Lower leg skin (tissue), 4 donors: Measurements from ENCODE around the gene TRPM2. TPM values are rescaled to one million over a fixed set of nuclear protein-coding genes. Genes with fewer than 3 reads are reported as not detected.
A peak's percentile ranks its signal among the peaks of the same experiment; 100 is the strongest.
"Not testable (repeated sequence)": the region's sequence is repeated elsewhere in the genome, so short reads cannot be mapped to it uniquely, and the experiment has no call there.

Experiments used
- DNase-seq, 2 donors: peaks; one replicate each; pipeline ENCODE4 v3.0.0-alpha.2; 2019; ENCODE audit warnings: low spot score in 2 of 2
- H3K4me3 ChIP-seq: fragments of 200-600 bp; sonication (generic); 2 replicates; pipeline ENCODE4 v1.5.1; 2017; ENCODE audit warnings: mild to moderate bottlenecking, low read depth; ENCODE audit not compliant: poor library complexity, severe bottlenecking
- CTCF ChIP-seq, 3 donors: fragments of 450-650 bp; IDR thresholded peaks; one replicate each; pipeline ENCODE4 v1.5.1; 2016; ENCODE audit warnings: antibody characterized with exemption in 3 of 3, mild to moderate bottlenecking in 3 of 3, moderate library complexity in 2 of 3
- POLR2A ChIP-seq, 2 donors: fragments of 450-650 bp; IDR thresholded peaks; one replicate each; pipeline ENCODE4 v1.6.1; 2016 to 2017; ENCODE audit warnings: antibody characterized with exemption in 2 of 2, mild to moderate bottlenecking in 1 of 2, moderate library complexity in 1 of 2
- WGBS, 2 donors: methylation state at CpG; one replicate each; pipeline ENCODE4 v1.1.5; 2018; 5-methylcytosine and 5-hydroxymethylcytosine counted together
- intact Hi-C: fragments of 100-400 bp; cut with DNase I; formaldehyde crosslinking; loops from one replicate; pipeline ENCODE4 v1.15.0; 2023; ENCODE audit warnings: low total_unique reads
- total RNA-seq, 4 donors: library from RNA; depleted of rRNA; stranded (reverse); fragments of >200 nt; gene quantifications; one replicate each; pipeline ENCODE4 v1.1.0, GENCODE V29; 2016

Gene TRPM2
- total RNA-seq, 4 donors from 2014 or later = 1.9 to 9.4 (median 2.2) TPM

DNA sequence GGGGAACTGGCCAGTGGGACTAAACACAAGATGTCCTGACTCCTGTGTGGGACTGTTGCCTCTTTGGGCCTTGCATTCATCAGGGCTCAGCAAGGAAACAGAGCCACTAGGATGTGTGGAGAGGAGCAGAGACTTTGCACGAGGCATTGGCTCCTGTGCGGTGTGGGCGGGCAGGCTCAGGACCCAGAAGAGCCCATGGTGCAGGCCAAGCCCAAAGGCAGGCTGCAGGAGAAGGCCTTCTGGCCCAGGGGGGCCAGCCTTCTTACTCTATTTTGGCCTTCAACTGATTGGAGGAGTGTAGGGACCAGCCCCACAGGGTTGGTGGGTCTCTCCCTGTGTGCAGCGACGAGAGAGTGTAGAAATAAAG, 125.4 kb downstream of the TRPM2 start:
- no peak for TF ChIP-seq CTCF (IDR thresholded peaks at IDR 0.05)
- TF ChIP-seq POLR2A (IDR thresholded peaks at IDR 0.05) = no peak
- H3K4me3 ChIP-seq = no peak overlapping the region
- intact Hi-C loops = no loop called here
- WGBS, 2 donors = 84 to 92% methylated on average over 5 of the region's 5 CpGs
- no peak for DNase-seq

- H3K4me3 ChIP-seq, intact Hi-C loops, DNase-seq: not testable (repeated sequence)
- 38% methylated on average over 21 of the region's 21 CpGs for WGBS, 2 donors
- peak in 1 of 3 donors; percentile 20 for TF ChIP-seq CTCF (IDR thresholded peaks at IDR 0.05)
These were observed 126.3 kb downstream of the TRPM2 start for GRCh38 chr21:44479556-44480199.

GRCh38 chr21:44480200-44481053, 127.0 kb downstream of the TRPM2 start:
- intact Hi-C loops = no loop called here
- H3K4me3 ChIP-seq = no peak overlapping the region
- TF ChIP-seq POLR2A (IDR thresholded peaks at IDR 0.05) = no peak
- TF ChIP-seq CTCF (IDR thresholded peaks at IDR 0.05) = no peak
- no peak for DNase-seq
- WGBS, 2 donors = 66 to 76% methylated on average over 16 of the region's 16 CpGs

DNA sequence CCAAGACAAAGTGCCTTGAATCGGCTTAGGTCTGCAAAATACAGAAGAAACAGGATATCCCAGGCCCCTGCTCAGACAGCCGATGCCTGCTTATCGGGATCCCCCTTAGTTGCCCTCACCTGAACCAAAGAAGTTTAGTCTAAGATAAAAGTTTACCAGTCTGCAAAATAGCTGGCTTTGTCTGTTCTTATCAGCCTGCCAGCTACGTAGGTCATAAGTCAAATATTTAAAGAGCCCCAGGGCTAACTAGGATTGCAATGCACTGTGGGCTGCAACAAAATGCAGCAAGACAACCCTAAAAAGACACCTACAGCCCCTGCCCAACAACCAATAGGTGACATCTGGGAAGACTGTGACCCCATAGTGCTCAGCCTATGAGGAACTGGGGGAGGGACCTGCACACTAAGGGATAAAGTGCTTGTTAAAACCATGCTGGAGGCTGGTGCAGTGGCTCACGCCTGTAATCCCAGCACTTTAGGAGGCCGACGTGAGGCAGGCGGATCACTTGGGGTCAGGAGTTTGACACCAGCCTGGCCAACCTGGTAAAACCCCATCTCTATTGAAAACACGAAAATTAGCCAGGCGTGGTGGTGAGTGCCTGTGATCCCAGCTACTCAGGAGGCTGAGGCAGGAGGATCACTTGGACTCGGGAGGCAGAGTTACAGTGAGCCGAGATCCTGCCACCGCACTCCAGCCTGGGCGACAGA, 129.3 kb downstream of the TRPM2 start:
- 82 to 83% methylated on average over 14 of the region's 14 CpGs for WGBS, 2 donors
- TF ChIP-seq POLR2A (IDR thresholded peaks at IDR 0.05) = no peak
- TF ChIP-seq CTCF (IDR thresholded peaks at IDR 0.05) = no peak
- no peak for DNase-seq
- H3K4me3 ChIP-seq = no peak overlapping the region
- intact Hi-C loops = no loop called here

- no peak for DNase-seq
- WGBS, 2 donors = 75 to 77% methylated on average over 28 of the region's 28 CpGs
- intact Hi-C loops = no loop called here
- H3K4me3 ChIP-seq = no peak overlapping the region
- TF ChIP-seq POLR2A (IDR thresholded peaks at IDR 0.05) = no peak
- no peak for TF ChIP-seq CTCF (IDR thresholded peaks at IDR 0.05)
These were observed 130.1 kb downstream of the TRPM2 start for GRCh38 chr21:44483288-44484237.
